Measurements from ENCODE around the gene TRMT61B. TPM values are rescaled to one million over a fixed set of nuclear protein-coding genes. Genes with fewer than 3 reads are reported as not detected.

Gene TRMT61B
- total RNA-seq, 4 donors from 2014 or later: 8.5 to 17.8 (median 10.5) TPM

DNA sequence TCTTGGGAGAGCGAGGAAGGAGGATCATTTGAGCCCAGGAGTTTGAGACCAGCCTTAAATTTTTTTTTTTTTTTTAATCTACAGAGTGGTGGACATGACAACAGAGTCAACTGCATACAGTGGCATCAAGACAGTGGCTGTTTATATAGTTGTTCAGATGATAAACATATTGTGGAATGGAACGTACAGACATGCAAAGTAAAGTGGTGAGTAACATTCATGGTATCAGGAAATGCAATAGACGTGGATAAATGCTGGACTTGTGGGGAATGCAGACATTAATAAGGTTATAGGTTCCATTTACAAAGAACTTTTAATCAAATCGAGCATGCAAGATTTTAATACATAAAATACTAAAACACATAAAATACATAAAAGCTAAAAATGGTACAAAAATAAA, 36.3 kb upstream of the TRMT61B start:
- Histone ChIP-seq H3K27me3 (no peaks in the 10 kb centered on the region), H3K27ac (no peak overlapping the region), H3K9me3 (no peaks in the 10 kb centered on the region), H3K4me1 (peaks cover 0 to 13% (median 0%) of the 10 kb centered on the region in 4 donors), H3K36me3 (peaks cover 0 to 74% (median 0%) of the 10 kb centered on the region in 3 donors), H3K4me3 (no peak overlapping the region)
- TF ChIP-seq EP300 (IDR thresholded peaks at IDR 0.05) (no peak), POLR2A (IDR thresholded peaks at IDR 0.05) (no peak)
- TF ChIP-seq, protein P1, sequence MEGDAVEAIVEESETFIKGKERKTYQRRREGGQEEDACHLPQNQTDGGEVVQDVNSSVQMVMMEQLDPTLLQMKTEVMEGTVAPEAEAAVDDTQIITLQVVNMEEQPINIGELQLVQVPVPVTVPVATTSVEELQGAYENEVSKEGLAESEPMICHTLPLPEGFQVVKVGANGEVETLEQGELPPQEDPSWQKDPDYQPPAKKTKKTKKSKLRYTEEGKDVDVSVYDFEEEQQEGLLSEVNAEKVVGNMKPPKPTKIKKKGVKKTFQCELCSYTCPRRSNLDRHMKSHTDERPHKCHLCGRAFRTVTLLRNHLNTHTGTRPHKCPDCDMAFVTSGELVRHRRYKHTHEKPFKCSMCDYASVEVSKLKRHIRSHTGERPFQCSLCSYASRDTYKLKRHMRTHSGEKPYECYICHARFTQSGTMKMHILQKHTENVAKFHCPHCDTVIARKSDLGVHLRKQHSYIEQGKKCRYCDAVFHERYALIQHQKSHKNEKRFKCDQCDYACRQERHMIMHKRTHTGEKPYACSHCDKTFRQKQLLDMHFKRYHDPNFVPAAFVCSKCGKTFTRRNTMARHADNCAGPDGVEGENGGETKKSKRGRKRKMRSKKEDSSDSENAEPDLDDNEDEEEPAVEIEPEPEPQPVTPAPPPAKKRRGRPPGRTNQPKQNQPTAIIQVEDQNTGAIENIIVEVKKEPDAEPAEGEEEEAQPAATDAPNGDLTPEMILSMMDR (IDR thresholded peaks at IDR 0.05): no peak
- WGBS, 2 donors: 94 to 96% methylated on average over 4 of the region's 4 CpGs
- DNase-seq (ENCODE audit: low spot score in 2 of 2): no peak

GRCh38 chr2:28905533-28905932, 35.4 kb upstream of the TRMT61B start:
- H3K27ac ChIP-seq: no peak overlapping the region
- H3K4me3 ChIP-seq: no peak overlapping the region
- no peaks in the 10 kb centered on the region for H3K9me3 ChIP-seq
- DNase-seq (ENCODE audit: low spot score in 2 of 2): no peak
- H3K4me1 ChIP-seq: peaks cover 0 to 21% (median 0%) of the 10 kb centered on the region in 4 donors
- WGBS, 2 donors: 95 to 99% methylated on average over 3 of the region's 3 CpGs
- peaks cover 0 to 66% (median 0%) of the 10 kb centered on the region in 3 donors for H3K36me3 ChIP-seq
- no peaks in the 10 kb centered on the region for H3K27me3 ChIP-seq
- TF ChIP-seq POLR2A (IDR thresholded peaks at IDR 0.05) (no peak), EP300 (IDR thresholded peaks at IDR 0.05) (no peak)
- TF ChIP-seq, protein P1 (IDR thresholded peaks at IDR 0.05): no peak

DNA sequence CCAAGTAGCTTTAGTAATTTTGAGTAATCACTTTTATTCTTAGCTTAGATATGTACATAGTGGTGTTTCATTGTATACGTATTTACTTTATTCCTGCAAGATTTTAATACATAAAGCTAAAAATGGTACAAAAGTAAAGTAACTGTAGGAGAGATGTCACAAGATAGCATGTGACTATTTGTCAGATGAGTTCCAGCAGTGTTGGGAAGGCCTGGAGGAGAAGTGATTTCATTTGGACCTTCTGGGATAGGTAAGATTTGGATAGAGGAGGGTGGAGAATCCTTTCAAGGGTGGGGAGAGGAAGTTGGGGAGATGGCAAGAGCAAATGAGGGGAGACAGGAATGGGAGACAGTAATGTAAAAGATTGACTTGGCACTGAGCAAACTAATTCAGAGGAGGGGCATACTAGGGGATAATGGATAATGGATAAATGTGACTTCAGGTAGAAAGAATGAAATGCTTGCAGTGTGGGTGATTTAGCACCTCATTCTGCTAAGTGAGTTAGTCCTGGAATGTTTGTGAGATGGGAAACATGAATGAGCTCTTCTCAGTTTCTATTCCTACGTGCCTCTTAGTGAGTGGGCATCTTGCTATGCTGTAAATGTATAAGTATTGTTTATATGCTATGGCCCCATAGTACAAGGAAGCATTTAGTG, 34.8 kb upstream of the TRMT61B start:
- Histone ChIP-seq H3K36me3 (peaks cover 0 to 62% (median 0%) of the 10 kb centered on the region in 3 donors), H3K27ac (no peak overlapping the region), H3K4me1 (peaks cover 0 to 27% (median 0%) of the 10 kb centered on the region in 4 donors), H3K4me3 (no peak overlapping the region), H3K9me3 (no peaks in the 10 kb centered on the region), H3K27me3 (no peaks in the 10 kb centered on the region)
- WGBS, 2 donors: 78 to 79% methylated on average over 2 of the region's 2 CpGs
- no peak for DNase-seq (ENCODE audit: low spot score in 2 of 2)
- TF ChIP-seq, protein P1 (IDR thresholded peaks at IDR 0.05): no peak
- TF ChIP-seq POLR2A (IDR thresholded peaks at IDR 0.05) (no peak), EP300 (IDR thresholded peaks at IDR 0.05) (no peak)

DNA sequence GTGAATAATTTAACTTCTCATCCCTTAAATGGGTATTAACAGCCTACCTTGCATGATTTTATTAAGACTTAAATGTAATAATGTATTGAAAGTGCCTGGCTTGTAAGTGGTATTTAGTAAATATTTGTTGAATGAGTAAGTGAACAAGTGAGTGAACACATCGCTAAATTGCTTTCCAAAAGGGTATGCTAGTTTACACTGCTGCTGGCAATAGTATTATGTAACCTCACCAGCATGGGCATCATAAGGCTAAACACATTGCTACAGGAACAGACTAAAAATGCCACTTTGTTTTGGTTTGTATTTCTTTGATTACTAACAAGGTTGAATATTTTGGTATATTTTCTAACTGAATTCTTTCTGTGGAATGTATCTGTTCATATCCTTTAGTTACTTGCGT, 34.2 kb upstream of the TRMT61B start:
- no peak for DNase-seq (ENCODE audit: low spot score in 2 of 2)
- Histone ChIP-seq H3K27me3 (no peaks in the 10 kb centered on the region), H3K27ac (no peak overlapping the region), H3K36me3 (peaks cover 0 to 56% (median 0%) of the 10 kb centered on the region in 3 donors), H3K4me1 (peaks cover 0 to 30% (median 0%) of the 10 kb centered on the region in 4 donors), H3K9me3 (no peaks in the 10 kb centered on the region), H3K4me3 (no peak overlapping the region)
- TF ChIP-seq, protein P1 (IDR thresholded peaks at IDR 0.05): no peak
- TF ChIP-seq POLR2A (IDR thresholded peaks at IDR 0.05): no peak
- no peak for TF ChIP-seq EP300 (IDR thresholded peaks at IDR 0.05)
- 80 to 92% methylated on average over 2 of the region's 2 CpGs for WGBS, 2 donors

DNA sequence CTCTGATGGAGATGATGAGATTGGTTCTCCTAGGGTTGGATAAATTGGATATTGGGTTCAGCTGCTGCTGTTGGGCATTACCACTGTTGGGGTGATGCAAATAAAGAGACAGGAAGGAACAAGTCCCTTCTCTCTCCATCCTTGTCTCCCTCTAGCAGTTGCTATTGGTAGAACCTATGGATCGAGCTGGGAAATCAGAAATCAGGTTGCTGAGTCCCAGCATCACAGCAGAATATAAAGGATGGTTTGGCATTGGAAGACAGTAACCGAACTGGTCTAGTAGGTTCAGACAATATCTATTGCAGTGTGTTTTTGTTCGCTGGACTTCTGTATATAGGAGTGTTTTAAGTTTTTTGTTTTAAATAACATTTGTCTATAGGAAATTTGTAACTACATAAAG, 32.5 kb upstream of the TRMT61B start:
- no peak overlapping the region for H3K27ac ChIP-seq
- peaks cover 0 to 47% (median 7%) of the 10 kb centered on the region in 4 donors for H3K4me1 ChIP-seq
- DNase-seq (ENCODE audit: low spot score in 2 of 2): no peak
- no peaks in the 10 kb centered on the region for H3K9me3 ChIP-seq
- no peaks in the 10 kb centered on the region for H3K27me3 ChIP-seq
- WGBS, 2 donors: 85 to 95% methylated on average over 3 of the region's 3 CpGs
- peaks cover 0 to 38% (median 0%) of the 10 kb centered on the region in 3 donors for H3K36me3 ChIP-seq
- TF ChIP-seq EP300 (IDR thresholded peaks at IDR 0.05): no peak
- TF ChIP-seq POLR2A (IDR thresholded peaks at IDR 0.05): no peak
- TF ChIP-seq, protein P1 (IDR thresholded peaks at IDR 0.05): no peak
- no peak overlapping the region for H3K4me3 ChIP-seq
